Esophagus squamous epithelium (tissue), 5 donors: Measurements from ENCODE around the gene ZRANB1. TPM values are rescaled to one million over a fixed set of nuclear protein-coding genes. Genes with fewer than 3 reads are reported as not detected.

Experiments
- DNase-seq: peaks from one replicate; lab custom pipeline; 2025; lab: John Stamatoyannopoulos, UW
- H3K27ac ChIP-seq, 4 donors: fragments of 200-600 bp; sonication (generic); one replicate each; pipeline ENCODE4 v1.5.1; 2016 to 2019; ENCODE audit warnings: mild to moderate bottlenecking in 1 of 4
- H3K27me3 ChIP-seq, 4 donors: fragments of 200-600 bp; sonication (generic); 1 replicate in 3 of 4; 2 replicates in 1 of 4; pipeline versions ENCODE4 v1.5.1 to v1.6.0; 2017 to 2021; ENCODE audit warnings: antibody characterized with exemption in 1 of 4
- H3K36me3 ChIP-seq, 3 donors: fragments of 200-600 bp; sonication (generic); one replicate each; pipeline ENCODE4 v1.5.1; 2016 to 2019
- H3K4me1 ChIP-seq, 3 donors: fragments of 200-600 bp; sonication (generic); one replicate each; pipeline ENCODE4 v1.5.1; 2017 to 2019
- H3K4me3 ChIP-seq, 4 donors: fragments of 200-600 bp; sonication (generic); 1 replicate in 3 of 4; 2 replicates in 1 of 4; pipeline ENCODE4 v1.5.1; 2016 to 2019; ENCODE audit warnings: mild to moderate bottlenecking in 2 of 4, moderate library complexity in 1 of 4
- H3K9me3 ChIP-seq, 3 donors: fragments of 200-600 bp; sonication (generic); one replicate each; pipeline ENCODE4 v1.5.1; 2016 to 2019
- POLR2A ChIP-seq, 4 donors: fragments of 450-650 bp; IDR thresholded peaks; one replicate each; pipeline ENCODE4 v1.6.1; 2017; ENCODE audit warnings: antibody characterized with exemption in 4 of 4, mild to moderate bottlenecking in 4 of 4, moderate library complexity in 3 of 4
- WGBS, 2 donors: methylation state at CpG; one replicate each; pipeline ENCODE4 v1.1.5; 2018; 5-methylcytosine and 5-hydroxymethylcytosine counted together
- intact Hi-C: fragments of 100-400 bp; cut with DNase I; formaldehyde crosslinking; loops from one replicate; pipeline ENCODE4 v1.15.0; 2022
- total RNA-seq, 4 donors: library from RNA; depleted of rRNA; stranded (reverse); fragments of >200 nt; gene quantifications; one replicate each; pipeline ENCODE4 v1.1.0, GENCODE V29; 2016
- TF ChIP-seq, protein P1 (sequence below), 6 experiments: fragments of 450-650 bp in 4 of 6; fragments of 200-600 bp in 2 of 6; sonication (generic) in 2 of 6; IDR thresholded peaks; one replicate each; pipeline ENCODE4 v1.5.1; 2016 to 2019; ENCODE audit warnings: antibody characterized with exemption in 6 of 6, mild to moderate bottlenecking in 4 of 6, moderate library complexity in 4 of 6
- donor health status: DM: yes; HTN: yes; CAD: no.

ZRANB1 gene
- total RNA-seq, 4 donors from 2014 or later, result 11.7 to 25.2 (median 17.4) TPM

DNA sequence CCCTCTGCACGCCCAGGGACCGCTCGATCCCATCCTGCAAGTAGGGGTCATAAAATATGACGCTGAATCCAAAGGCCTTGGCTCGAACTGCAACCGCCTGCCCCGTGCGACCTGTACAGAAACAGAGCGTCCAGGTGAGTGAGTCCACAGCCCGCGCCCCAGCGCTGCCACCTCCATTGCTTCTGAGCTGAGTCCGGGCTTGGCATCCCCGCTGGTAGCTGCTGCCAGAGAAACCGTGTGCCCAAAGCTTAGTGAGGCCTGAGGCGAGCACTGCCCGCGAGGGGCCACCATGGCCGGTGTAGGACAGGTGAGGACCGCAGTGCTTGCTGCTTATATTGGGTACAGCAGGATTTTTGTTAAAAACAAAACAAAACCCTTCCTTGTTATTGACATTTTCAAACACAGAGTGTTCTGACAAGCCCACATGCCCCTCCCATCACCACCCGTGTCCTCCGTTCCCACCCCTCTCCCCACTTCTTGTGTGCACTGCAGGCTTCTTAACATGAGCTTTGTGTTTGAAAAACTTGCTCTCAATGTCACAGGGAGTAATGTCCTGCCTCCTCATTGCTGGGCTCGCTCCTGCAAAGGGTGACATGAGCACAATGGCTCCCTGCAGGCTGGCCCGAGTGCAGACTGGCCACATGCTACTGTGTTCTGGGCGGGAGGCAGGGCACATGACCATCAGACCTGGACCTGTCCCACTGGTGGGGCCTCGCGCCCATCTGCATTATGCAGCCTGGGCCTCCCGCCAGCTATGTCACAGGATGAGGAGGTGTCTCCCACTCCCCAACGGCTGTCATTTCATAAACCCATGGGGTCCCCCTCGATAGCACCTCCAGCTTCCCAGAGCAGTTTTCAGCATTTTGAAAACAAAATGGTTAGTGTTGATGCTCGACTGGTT is 52.9 kb downstream of the ZRANB1 start:
- DNase-seq, result no peak
- 74 to 80% methylated on average over 12 to 26 of the region's 31 CpGs for WGBS, 2 donors
- intact Hi-C loops, result loop anchor here (5.0 kb wide), 1 partner anchor 57 kb away; no protein-coding TSS in a partner anchor

DNA sequence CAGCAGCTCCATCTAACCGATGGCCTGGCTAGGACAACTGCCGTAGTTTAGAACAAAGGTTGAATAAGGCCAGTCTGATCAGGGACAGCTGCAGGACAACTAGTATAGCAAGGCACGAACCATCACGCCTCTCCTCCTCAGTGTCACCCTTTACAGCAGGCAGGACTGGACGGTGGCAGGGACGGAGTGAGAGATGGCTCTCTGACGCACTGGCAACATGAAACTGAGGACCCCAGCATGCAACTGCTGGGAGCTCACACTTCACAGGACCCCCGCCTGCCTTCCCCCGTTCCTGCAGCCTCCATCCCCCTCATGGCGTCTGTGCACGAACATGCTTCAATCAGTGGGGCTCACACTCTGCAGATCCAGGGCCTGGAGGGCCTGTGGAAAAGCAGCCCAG is 53.7 kb downstream of the ZRANB1 start:
- peaks cover 45 to 100% (median 48%) of the 10 kb centered on the region in 3 donors for H3K36me3 ChIP-seq
- intact Hi-C loops, result loop anchor here (5.0 kb wide), 1 partner anchor 57 kb away; no protein-coding TSS in a partner anchor
- WGBS, 2 donors, result 90 to 93% methylated on average over 10 to 11 of the region's 11 CpGs
- no peak overlapping the region for H3K27ac ChIP-seq
- H3K27me3 ChIP-seq, result no peaks in the 10 kb centered on the region
- H3K9me3 ChIP-seq, result no peaks in the 10 kb centered on the region
- no peak for TF ChIP-seq POLR2A (IDR thresholded peaks at IDR 0.05)
- peaks cover 0 to 27% (median 15%) of the 10 kb centered on the region in 3 donors for H3K4me1 ChIP-seq
- H3K4me3 ChIP-seq, result no peak overlapping the region
- DNase-seq, result no peak

More for the DNA sequence above, 52.9 kb downstream of the ZRANB1 start:
- Histone ChIP-seq H3K9me3 (no peaks in the 10 kb centered on the region), H3K27me3 (no peaks in the 10 kb centered on the region), H3K36me3 (peaks cover 41 to 100% (median 54%) of the 10 kb centered on the region in 3 donors), H3K4me1 (peaks cover 0 to 23% (median 10%) of the 10 kb centered on the region in 3 donors), H3K4me3 (no peak overlapping the region), H3K27ac (no peak overlapping the region)
- TF ChIP-seq POLR2A (IDR thresholded peaks at IDR 0.05), result no peak
- TF ChIP-seq, protein P1, sequence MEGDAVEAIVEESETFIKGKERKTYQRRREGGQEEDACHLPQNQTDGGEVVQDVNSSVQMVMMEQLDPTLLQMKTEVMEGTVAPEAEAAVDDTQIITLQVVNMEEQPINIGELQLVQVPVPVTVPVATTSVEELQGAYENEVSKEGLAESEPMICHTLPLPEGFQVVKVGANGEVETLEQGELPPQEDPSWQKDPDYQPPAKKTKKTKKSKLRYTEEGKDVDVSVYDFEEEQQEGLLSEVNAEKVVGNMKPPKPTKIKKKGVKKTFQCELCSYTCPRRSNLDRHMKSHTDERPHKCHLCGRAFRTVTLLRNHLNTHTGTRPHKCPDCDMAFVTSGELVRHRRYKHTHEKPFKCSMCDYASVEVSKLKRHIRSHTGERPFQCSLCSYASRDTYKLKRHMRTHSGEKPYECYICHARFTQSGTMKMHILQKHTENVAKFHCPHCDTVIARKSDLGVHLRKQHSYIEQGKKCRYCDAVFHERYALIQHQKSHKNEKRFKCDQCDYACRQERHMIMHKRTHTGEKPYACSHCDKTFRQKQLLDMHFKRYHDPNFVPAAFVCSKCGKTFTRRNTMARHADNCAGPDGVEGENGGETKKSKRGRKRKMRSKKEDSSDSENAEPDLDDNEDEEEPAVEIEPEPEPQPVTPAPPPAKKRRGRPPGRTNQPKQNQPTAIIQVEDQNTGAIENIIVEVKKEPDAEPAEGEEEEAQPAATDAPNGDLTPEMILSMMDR (IDR thresholded peaks at IDR 0.05), result no peak

DNA sequence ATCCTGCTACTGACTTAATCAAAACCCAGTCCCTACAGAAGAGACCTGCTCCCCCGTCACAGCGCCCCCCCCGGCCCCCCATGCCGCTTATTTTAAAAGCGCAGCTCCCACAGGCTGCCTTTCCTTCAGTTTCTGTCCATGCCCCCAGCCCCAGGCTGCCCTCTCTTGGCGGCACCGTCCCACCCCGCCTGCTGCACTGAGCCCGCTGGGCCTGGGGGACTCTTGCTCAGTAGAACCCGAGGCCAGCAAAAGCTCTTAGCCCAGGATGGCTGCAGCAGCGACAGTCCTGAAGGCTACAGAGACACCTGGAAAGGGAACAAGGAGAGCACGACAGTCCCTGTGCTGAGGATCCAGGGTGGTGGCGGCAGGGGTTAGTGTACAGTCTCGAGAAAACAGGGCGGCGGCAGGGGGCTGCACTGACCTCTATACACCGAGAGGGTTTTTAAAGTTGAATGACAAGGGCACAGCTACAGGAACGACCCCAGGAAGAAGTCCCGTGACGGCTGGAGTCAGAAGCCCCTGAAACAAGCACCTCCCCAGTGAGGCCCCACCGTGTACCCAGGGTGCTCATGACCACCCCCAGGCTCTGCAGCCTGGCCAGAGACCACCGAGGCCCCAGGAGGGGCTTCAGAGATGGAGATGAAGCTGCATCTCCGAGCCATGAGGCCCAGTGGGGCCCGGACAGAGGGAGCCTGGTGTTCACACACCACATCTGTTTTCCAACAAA is 54.4 kb downstream of the ZRANB1 start:
- Histone ChIP-seq H3K36me3 (peaks cover 41 to 100% (median 41%) of the 10 kb centered on the region in 3 donors), H3K4me3 (no peak overlapping the region), H3K27ac (no peak overlapping the region), H3K9me3 (no peaks in the 10 kb centered on the region), H3K4me1 (peaks cover 0 to 34% (median 21%) of the 10 kb centered on the region in 3 donors), H3K27me3 (no peaks in the 10 kb centered on the region)
- DNase-seq, result no peak
- 88 to 94% methylated on average over 10 to 12 of the region's 24 CpGs for WGBS, 2 donors
- intact Hi-C loops, result loop anchor here (5.0 kb wide), 1 partner anchor 56 kb away; no protein-coding TSS in a partner anchor
- no peak for TF ChIP-seq POLR2A (IDR thresholded peaks at IDR 0.05)
- TF ChIP-seq, protein P1 (IDR thresholded peaks at IDR 0.05), result no peak

DNA sequence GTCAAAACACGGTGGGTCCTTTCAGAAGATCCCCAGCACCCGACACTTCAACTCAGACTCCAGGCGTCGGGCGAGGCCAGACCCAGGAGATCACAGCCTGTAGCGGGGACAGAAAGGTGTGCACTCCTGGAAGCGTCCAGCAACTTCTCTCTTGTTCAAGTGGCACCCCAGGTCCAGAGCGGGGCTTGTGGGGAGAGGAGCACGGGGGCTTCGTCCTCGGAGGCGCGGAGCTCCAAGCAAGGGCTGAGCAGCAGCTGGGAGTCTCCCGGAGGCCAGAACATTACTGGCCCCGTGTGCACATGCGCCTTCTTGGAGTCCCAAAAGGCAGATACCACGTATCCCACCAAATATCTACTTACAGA is 54.9 kb downstream of the ZRANB1 start:
- H3K36me3 ChIP-seq, result peaks cover 36 to 100% (median 41%) of the 10 kb centered on the region in 3 donors
- no peak overlapping the region for H3K27ac ChIP-seq
- DNase-seq, result no peak

DNA sequence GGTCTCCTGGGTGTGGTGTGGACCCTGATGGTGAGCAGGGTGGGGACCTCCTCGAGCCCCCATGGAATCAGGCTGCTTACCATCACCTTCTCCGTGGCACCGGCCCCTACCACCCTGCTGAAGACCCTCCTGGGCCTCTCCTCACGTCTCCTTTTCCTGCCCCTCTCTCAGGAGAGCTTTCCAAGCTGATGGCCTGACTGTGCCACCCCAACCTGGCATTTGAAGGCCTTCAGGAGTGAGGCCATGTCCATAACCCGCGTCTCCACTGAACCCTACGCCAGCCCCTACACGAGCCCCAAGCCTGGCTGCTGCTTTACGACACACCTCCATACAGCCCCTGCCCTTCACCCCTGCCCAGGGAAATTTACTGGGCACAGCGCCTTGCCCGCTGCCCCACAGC is 55.4 kb downstream of the ZRANB1 start:
- intact Hi-C loops, result loop anchor here (5.0 kb wide), 1 partner anchor 55 kb away; no protein-coding TSS in a partner anchor
- Histone ChIP-seq H3K9me3 (no peaks in the 10 kb centered on the region), H3K27me3 (no peaks in the 10 kb centered on the region), H3K36me3 (peaks cover 36 to 100% (median 44%) of the 10 kb centered on the region in 3 donors), H3K27ac (no peak overlapping the region), H3K4me3 (no peak overlapping the region), H3K4me1 (peaks cover 0 to 41% (median 30%) of the 10 kb centered on the region in 3 donors)
- no peak for DNase-seq
- 89 to 90% methylated on average over 3 to 8 of the region's 11 CpGs for WGBS, 2 donors
- no peak for TF ChIP-seq POLR2A (IDR thresholded peaks at IDR 0.05)
- TF ChIP-seq, protein P1 (IDR thresholded peaks at IDR 0.05), result no peak

More for the DNA sequence above, 54.9 kb downstream of the ZRANB1 start:
- Histone ChIP-seq H3K4me3 (no peak overlapping the region), H3K9me3 (no peaks in the 10 kb centered on the region), H3K4me1 (peaks cover 0 to 39% (median 26%) of the 10 kb centered on the region in 3 donors), H3K27me3 (no peaks in the 10 kb centered on the region)
- WGBS, 2 donors, result 89% methylated on average over 14 of the region's 17 CpGs; no CpG with 5 or more reads in 1 of the 2 donors
- intact Hi-C loops, result loop anchor here (5.0 kb wide), 1 partner anchor 55 kb away; no protein-coding TSS in a partner anchor
- no peak for TF ChIP-seq POLR2A (IDR thresholded peaks at IDR 0.05)
- TF ChIP-seq, protein P1 (IDR thresholded peaks at IDR 0.05), result no peak
